Stimulated activated CD4-positive, alpha-beta T cell treated with anti-CD3 and anti-CD28 coated beads, Interleukin-4, amount 100 ng/mL, for 1 hour (primary cell): ENCODE data around the gene ERAL1.
A peak's percentile ranks its signal among the peaks of the same experiment; 100 is the strongest.
"Not testable (repeated sequence)": the region's sequence is repeated elsewhere in the genome, so short reads cannot be mapped to it uniquely, and the experiment has no call there.

Experiments
- DNase-seq: peaks from one replicate; pipeline ENCODE4 v3.0.0-alpha.2; 2020

ERAL1 gene

GRCh38 chr17:28855336-28855679, 492 bp downstream of the ERAL1 start:
- DNase-seq: no peak

GRCh38 chr17:28856028-28856574, 1.3 kb downstream of the ERAL1 start:
- DNase-seq: no peak

- no peak for DNase-seq
Measured at GRCh38 chr17:28857905-28858800, 3.3 kb downstream of the ERAL1 start.

GRCh38 chr17:28858801-28859355, 4.1 kb downstream of the ERAL1 start:
- no peak for DNase-seq

- no peak for DNase-seq
Measured at GRCh38 chr17:28860363-28860808, 5.6 kb downstream of the ERAL1 start.

- DNase-seq: no peak
Measured at GRCh38 chr17:28861393-28862203, 6.8 kb downstream of the ERAL1 start.

GRCh38 chr17:28862561-28862960, 7.7 kb downstream of the ERAL1 start:
- DNase-seq: no peak

GRCh38 chr17:28863953-28864352, 9.1 kb downstream of the ERAL1 start:
- DNase-seq: no peak

- no peak for DNase-seq
Measured at GRCh38 chr17:28864991-28865849, 10.4 kb downstream of the ERAL1 start.

- no peak for DNase-seq
Measured at GRCh38 chr17:28865946-28866752, 11.3 kb downstream of the ERAL1 start.

- no peak for DNase-seq
Measured at GRCh38 chr17:28867276-28867675, 12.5 kb downstream of the ERAL1 start.

- DNase-seq: peak; percentile 33
Measured at GRCh38 chr17:28871056-28871579, 16.3 kb downstream of the ERAL1 start.

GRCh38 chr17:28873839-28874238, 19.0 kb downstream of the ERAL1 start:
- no peak for DNase-seq

GRCh38 chr17:28874750-28875149, 19.9 kb downstream of the ERAL1 start:
- no peak for DNase-seq

- DNase-seq: no peak
Measured at GRCh38 chr17:28875848-28876550, 21.2 kb downstream of the ERAL1 start.

GRCh38 chr17:28877150-28877711, 22.4 kb downstream of the ERAL1 start:
- not testable (repeated sequence) for DNase-seq

- DNase-seq: no peak
Measured at GRCh38 chr17:28878158-28878910, 23.5 kb downstream of the ERAL1 start.

- no peak for DNase-seq
Measured at GRCh38 chr17:28878981-28879380, 24.2 kb downstream of the ERAL1 start.

- no peak for DNase-seq
Measured at GRCh38 chr17:28879886-28880571, 25.2 kb downstream of the ERAL1 start.
